Hematopoietic multipotent progenitor cell treated with erythropoietin and hydrocortisone succinate and interleukin-3 and kit ligand, for 6 days (in vitro differentiated cells): ENCODE data around the gene PARP9.
"Not testable (repeated sequence)": the region's sequence is repeated elsewhere in the genome, so short reads cannot be mapped to it uniquely, and the experiment has no call there.

ENCODE experiments used
- DNase-seq: peaks from one replicate; pipeline ENCODE4 v3.0.0-alpha.2; 2015

The PARP9 gene

GRCh38 chr3:122572940-122573412 lies 8.9 kb upstream of the PARP9 start:
- DNase-seq, result no peak

- DNase-seq, result no peak
These were observed 4.7 kb upstream of the PARP9 start for GRCh38 chr3:122568755-122569154.

- DNase-seq, result not testable (repeated sequence)
These were observed 4.0 kb upstream of the PARP9 start for GRCh38 chr3:122568131-122568530.

DNA sequence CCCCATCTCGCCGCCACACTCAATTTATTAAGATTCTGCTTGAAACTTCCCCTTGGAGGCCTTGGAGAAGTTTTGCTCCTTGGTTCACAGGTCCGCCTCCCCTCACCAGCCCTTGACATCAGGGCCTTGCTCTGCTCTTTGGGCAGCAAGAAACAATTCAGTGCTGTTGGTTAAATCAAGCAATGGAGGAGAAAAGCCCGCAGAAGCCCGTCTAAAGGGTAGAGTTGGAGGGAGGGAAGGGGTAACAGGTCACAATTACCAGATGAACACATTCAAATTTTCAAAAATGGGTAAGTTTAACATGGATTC lies 429 bp downstream of the PARP9 start:
- DNase-seq, result peak; percentile 45

DNA sequence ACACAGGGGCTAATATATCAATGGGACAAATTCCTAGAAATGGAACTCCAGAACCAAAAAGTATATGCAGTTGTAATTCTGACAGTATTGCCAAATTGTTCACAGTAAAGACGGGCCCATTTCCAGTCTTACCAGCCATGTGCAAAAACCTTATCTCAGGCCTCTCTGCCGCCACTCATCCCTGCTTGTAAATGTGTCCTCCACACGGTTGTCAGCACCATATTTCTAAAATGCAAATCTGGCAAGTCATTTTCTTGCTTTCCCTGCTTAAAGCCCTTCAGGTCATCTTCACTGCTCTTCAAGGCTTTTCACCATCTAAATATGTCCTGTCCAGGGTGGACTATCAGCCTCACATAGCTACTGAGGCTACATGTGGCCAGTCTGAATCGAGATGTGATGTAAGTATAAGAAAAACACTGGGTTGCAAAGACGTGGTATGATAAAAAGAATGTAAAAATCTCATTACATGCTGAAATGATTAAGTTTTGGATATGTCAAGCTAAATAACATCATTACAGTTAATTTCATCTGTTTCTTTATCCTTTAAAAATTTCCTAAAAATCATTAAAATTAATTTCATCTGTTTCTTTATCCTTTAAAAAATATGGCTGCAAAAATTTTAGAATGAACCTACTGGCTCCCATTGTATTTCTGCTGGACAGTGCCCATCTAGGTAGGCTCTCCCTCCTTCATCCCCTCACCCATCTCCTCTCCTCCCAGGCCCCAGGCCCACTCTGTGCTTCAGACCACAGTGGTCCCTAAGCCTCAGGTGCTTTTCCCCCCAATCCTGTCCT lies 980 bp downstream of the PARP9 start:
- peak; percentile 49 for DNase-seq

DNA sequence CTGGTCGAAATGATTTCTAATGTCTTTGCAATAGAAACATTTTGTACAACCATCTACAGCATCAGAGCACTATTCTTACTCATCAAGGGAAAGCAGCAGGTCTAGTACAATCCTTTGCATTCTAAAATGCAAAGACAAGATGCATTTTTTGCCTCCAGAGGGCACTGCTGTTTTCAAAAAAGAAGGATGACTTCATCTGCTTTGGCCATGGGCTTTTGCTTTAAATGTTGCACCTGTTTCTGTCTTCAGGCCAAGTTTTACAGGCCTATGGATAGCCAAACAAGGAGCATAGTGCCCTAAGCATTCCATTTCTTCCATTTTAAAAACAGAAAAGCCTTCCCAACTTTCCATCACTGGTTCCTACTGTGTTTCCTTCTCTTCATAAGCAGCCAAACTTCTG lies 3.4 kb downstream of the PARP9 start:
- DNase-seq, result peak; percentile 81

DNA sequence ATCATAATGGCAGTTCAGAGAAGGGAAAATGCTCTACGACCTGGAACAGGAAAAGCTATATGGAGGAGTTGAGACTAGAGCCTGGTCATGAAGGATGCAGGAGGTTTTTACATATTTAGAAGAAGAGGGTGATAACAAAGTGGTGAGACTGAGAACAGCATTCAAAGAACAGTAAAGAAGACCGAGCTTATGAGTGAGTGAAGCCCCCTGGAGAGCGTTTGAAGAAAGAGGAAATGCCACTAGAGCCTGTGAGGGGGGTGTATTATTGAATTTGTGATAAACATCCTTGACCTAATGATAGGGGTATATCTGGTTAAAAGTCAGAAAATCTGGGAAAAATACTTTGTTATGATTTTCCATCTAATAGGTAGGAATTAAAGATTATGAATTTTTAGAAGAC lies 4.2 kb downstream of the PARP9 start:
- no peak for DNase-seq

- DNase-seq, result no peak
These were observed 5.5 kb downstream of the PARP9 start for GRCh38 chr3:122558605-122559004.

- no peak for DNase-seq
These were observed 6.7 kb downstream of the PARP9 start for GRCh38 chr3:122557356-122557755.

DNA sequence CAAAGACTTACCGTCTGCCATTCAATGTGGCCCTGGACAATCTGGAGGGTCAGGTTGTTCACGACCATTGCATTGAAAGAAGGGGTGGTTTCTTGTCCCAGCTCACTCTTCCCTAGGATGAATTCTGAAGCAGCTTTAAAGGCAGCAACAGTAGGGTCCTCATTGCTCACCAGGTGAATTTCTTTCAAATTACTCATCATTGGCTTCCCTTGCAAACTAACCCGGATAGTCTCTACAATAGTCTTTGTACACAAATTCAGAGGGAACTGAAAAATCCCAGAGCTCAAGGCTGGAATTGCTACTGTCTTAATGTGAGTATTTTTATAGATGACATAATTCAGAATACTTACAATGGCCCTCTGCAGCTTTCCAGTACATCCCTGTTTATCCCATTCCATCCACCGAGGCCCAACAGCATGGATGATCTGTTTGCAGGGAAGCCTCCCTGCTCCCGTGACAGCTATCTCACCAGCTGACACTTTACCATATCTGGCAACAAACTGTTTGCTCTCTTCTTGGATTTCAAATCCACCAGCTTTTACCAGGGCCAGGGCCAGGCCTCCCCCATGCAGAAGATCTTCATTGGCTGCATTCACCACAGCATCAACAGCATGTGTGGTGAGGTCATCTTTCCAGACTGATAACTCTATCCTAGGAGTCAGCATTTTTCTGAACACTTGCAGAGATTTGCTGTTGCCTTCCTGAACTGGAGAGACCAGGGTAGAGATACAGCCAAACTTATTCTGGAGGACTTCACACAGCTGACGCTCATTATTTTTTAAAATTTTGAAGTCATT lies 8.6 kb downstream of the PARP9 start:
- no peak for DNase-seq

- DNase-seq, result no peak
These were observed 10.9 kb downstream of the PARP9 start for GRCh38 chr3:122553171-122553570.

- DNase-seq, result no peak
These were observed 15.5 kb downstream of the PARP9 start for GRCh38 chr3:122548619-122549018.

DNA sequence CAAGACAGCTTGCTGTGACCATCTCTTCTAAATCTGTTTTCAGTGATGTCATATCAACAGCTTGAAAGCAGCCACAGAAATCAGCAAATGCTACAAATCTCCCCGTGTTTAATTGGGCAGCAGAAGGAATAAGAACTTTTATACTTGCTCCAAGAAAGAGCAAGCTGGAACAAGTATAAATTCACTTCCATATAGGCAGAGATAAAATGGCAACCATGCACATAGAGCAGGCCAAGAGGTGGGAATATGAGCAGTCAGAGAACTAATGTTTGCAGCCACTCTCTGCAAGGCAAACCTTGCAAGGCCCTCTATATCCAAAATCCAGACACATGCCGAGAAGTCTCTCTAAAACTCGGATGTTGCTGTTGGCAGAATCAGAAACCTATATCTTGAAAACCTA lies 16.0 kb downstream of the PARP9 start:
- no peak for DNase-seq

- no peak for DNase-seq
These were observed 17.9 kb downstream of the PARP9 start for GRCh38 chr3:122546151-122546550.

DNA sequence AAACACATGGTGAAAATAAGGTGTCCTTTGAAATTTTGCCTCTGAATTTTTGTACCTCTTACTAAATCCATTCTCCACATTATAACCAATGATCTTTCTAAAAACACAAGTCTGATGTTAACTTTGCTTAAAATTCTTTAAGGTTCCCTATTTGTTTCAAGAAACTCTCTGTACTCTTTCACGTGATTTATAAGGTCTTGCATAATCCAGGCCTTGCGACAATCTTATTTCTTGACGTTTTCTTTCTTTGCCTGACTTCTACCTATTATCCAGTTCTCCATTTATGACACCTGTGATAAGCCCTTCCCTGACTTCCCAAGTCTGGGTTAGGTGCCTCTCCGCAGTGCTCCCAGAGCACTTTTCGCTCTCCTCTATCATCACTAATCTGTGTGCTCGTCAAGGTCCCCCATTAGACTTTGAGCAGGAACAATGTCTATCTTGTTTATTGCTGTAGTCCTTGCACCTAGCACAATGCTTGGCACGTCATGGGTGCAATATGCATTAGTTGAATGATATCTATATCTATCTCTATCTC lies 25.1 kb downstream of the PARP9 start:
- DNase-seq, result peak; percentile 31

DNA sequence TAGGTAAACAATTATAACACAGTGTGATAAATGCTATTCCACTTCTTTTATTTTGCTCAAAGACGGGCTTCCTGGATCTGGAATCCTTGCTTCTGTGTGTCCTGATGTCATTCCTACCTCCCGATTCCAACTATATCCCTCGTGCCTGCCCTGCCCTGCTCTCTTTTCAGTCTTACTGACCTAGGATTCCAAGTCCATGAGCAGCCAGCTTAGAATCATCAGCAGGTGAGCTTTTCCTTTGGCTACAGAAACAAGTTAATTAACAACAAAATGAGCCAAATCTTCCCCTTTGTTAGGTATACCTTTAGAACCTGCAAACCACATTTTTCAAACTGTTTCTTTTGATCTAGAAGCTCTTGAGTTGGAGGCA lies 27.5 kb downstream of the PARP9 start:
- no peak for DNase-seq

DNA sequence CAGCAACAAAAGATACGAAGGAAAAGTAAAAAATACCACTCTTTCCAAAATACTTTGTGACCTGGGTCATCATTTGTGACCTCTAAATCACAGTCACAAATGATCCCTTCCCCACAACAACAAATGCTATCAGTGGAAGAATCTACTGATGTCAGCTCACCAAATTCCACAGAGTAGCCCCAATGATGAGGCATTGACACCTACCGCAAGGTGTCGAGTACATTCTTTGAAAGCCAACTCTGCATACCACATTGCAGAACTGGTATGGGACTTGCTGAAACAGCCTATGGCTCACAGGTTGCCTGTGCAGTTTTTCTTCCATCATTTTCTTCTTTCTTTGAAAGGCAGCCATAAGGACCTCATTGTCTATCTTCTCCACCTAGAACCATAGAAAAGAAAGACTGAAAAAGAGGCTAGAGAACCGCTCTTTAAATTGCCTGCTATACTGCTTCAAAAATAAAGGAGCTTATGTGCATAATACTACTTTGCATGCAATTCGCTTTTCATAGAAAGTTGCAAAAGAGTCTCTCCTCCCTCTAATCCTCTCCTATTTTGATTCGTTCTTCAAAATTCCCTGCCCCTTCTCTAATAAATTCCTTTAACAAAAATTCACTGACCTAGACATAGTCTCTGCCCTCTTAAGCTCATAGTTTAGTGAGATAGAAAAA lies 28.0 kb downstream of the PARP9 start:
- no peak for DNase-seq

DNA sequence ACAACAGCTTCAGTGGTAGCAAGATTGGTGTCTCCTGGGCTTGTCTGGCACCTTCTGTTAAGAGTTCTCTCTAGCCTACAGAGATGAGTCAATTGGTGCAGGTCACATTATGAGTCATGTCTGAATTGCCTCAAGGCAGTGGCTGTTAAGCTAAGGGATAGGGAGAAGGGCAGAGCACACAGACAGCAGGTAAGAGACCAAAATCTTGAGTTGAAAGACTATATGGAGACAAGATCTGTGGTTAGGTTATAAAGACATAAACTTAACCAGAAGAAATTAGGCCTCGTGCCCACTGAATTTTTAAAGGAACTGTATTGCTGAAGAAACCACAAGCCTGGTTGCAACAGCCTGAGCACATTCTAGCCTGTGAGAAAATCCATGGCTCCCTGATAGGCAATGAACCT lies 30.2 kb downstream of the PARP9 start:
- DNase-seq, result peak; percentile 75

DNA sequence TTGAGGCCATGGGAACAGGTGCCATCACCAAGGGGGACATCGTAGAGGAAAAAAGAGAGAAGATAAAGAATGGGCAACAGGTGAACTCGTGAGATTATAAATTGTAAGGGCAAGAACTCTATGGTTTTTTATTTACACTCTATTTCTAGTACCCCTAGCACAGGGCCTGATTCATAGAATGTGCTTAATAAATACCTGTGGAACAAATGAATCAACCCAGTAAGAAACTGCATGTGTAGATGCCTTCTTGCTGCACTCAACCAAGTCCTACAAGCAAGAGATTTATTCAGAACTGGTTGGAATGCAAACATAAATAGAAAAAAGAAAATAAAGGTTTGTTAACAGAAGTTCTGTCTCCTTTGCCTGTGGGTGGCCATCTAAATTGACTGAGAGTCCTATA lies 30.6 kb downstream of the PARP9 start:
- DNase-seq, result no peak

- DNase-seq, result no peak
These were observed 33.9 kb downstream of the PARP9 start for GRCh38 chr3:122530164-122530563.

- DNase-seq, result no peak
These were observed 40.8 kb downstream of the PARP9 start for GRCh38 chr3:122523317-122523716.

DNA sequence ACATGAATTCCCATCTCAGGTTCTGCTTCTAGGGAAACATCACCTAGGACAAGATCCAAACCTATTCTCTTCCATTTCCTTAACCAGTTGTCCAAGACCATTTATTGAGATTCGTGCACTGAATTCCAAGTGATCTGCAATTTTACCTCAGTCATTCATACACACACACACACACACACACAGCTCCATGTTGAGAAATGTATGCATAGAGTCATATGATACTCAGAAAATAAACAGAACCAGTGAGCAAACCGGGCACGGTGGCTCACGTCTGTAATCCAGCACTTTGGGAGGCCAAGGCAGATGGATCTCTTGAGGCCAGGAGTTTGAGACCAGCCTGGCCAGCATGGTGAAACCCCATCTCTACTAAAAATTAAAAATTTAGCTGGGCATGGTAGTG lies 43.2 kb downstream of the PARP9 start:
- DNase-seq, result no peak

GRCh38 chr3:122519693-122520092 lies 44.4 kb downstream of the PARP9 start:
- no peak for DNase-seq
